ENCODE results near the gene KCTD2.
"Not testable (repeated sequence)": the region's sequence is repeated elsewhere in the genome, so short reads cannot be mapped to it uniquely, and the experiment has no call there.

KCTD2 gene

DNA sequence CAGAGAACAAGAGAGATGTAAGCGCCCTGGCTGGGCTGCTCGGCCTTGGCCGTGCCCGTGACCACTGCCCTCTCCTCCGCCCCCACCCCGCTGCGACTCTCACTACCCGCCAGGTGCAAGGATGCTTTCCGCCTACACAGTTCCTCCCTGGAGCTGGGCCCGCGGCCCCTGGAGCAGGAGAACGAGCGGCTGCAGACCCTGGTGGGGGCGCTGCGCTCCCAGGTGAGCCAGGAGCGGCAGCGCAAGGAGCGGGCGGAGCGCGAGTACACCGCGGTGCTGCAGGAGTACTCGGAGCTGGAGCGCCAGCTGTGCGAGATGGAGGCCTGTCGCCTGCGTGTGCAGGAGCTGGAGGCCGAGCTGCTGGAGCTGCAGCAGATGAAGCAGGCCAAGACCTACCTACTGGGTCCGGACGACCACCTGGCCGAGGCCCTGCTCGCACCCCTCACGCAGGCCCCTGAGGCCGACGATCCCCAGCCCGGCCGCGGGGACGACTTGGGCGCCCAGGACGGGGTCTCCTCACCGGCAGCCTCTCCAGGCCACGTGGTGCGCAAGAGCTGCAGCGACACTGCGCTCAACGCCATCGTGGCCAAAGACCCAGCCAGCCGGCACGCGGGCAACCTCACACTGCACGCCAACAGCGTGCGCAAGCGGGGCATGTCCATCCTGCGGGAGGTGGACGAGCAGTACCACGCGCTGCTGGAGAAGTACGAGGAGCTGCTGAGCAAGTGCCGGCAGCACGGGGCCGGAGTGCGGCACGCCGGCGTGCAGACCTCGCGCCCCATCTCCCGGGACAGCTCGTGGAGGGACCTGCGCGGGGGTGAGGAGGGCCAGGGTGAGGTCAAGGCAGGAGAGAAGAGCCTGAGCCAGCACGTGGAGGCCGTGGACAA, 43.7 kb upstream of the KCTD2 start:
- H3K9me3 ChIP-seq (ENCODE audit: control insufficient read depth, low read length), result no peaks in the 10 kb centered on the region
- no peak overlapping the region for H2AFZ ChIP-seq
- TF ChIP-seq, protein P1, sequence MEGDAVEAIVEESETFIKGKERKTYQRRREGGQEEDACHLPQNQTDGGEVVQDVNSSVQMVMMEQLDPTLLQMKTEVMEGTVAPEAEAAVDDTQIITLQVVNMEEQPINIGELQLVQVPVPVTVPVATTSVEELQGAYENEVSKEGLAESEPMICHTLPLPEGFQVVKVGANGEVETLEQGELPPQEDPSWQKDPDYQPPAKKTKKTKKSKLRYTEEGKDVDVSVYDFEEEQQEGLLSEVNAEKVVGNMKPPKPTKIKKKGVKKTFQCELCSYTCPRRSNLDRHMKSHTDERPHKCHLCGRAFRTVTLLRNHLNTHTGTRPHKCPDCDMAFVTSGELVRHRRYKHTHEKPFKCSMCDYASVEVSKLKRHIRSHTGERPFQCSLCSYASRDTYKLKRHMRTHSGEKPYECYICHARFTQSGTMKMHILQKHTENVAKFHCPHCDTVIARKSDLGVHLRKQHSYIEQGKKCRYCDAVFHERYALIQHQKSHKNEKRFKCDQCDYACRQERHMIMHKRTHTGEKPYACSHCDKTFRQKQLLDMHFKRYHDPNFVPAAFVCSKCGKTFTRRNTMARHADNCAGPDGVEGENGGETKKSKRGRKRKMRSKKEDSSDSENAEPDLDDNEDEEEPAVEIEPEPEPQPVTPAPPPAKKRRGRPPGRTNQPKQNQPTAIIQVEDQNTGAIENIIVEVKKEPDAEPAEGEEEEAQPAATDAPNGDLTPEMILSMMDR (IDR thresholded peaks at IDR 0.05), result no peak
- no peak overlapping the region for H3K4me3 ChIP-seq (ENCODE audit: low read depth, low read length)
- H3K4me2 ChIP-seq (ENCODE audit: low read length), result no peak overlapping the region
- H3K27me3 ChIP-seq (ENCODE audit: control insufficient read depth, insufficient read depth, low read length), result no peaks in the 10 kb centered on the region
- H3K79me2 ChIP-seq, result no peaks in the 10 kb centered on the region
- no peak overlapping the region for H3K9ac ChIP-seq
- no peaks in the 10 kb centered on the region for H3K36me3 ChIP-seq (ENCODE audit: control insufficient read depth, insufficient read depth, low read length)
- no peak overlapping the region for H3K27ac ChIP-seq
- no peaks in the 10 kb centered on the region for H3K4me1 ChIP-seq

DNA sequence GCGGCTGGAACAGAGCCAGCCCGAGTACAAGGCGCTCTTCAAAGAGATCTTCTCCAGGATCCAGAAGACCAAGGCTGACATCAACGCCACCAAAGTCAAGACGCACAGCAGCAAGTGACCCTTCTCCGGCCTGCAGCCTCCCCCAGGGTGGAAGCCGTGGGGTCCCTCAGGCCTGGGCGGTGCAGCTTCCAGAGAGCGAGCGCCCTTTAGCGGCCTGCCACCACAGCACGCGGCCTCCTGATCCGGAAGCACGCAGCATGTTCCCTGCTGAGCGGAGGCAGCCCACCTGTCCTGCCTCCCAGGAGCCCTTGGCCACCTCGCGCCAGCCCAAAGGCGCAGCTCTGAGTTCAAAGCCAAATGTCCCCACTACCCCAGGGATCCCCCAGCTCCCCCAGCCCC, 43.1 kb upstream of the KCTD2 start:
- Histone ChIP-seq H3K4me1 (no peaks in the 10 kb centered on the region), H3K9me3 (ENCODE audit: control insufficient read depth, low read length) (no peaks in the 10 kb centered on the region), H2AFZ (no peak overlapping the region), H3K27ac (no peak overlapping the region), H3K4me3 (ENCODE audit: low read depth, low read length) (no peak overlapping the region), H3K4me2 (ENCODE audit: low read length) (no peak overlapping the region), H3K9ac (no peak overlapping the region), H3K79me2 (no peaks in the 10 kb centered on the region), H3K27me3 (ENCODE audit: control insufficient read depth, insufficient read depth, low read length) (no peaks in the 10 kb centered on the region), H3K36me3 (ENCODE audit: control insufficient read depth, insufficient read depth, low read length) (no peaks in the 10 kb centered on the region)
- TF ChIP-seq, protein P1 (IDR thresholded peaks at IDR 0.05), result no peak

DNA sequence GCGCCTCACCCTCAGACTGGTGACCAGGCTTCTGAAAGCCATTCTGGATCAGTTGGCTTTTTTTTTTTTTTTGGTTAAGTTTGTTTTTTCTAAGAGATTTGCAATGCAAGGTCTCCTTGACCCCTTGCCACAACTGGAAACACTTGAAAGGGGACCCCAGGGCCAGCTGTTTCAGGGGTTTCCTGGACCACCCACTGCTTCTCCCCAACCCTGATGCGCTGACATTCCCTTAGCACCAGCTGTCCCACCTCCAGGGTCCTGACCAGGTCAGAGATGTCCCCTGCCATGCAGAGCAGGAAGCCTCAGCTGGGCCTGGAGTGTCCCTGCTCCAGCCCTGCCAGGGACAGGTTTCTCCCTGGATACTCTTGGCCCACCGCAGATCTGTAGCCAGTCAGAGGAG, 42.7 kb upstream of the KCTD2 start:
- TF ChIP-seq, protein P1 (IDR thresholded peaks at IDR 0.05), result no peak
- H2AFZ ChIP-seq, result no peak overlapping the region
- H3K36me3 ChIP-seq (ENCODE audit: control insufficient read depth, insufficient read depth, low read length), result no peaks in the 10 kb centered on the region
- H3K27ac ChIP-seq, result no peak overlapping the region
- H3K27me3 ChIP-seq (ENCODE audit: control insufficient read depth, insufficient read depth, low read length), result no peaks in the 10 kb centered on the region
- H3K9me3 ChIP-seq (ENCODE audit: control insufficient read depth, low read length), result no peaks in the 10 kb centered on the region
- no peaks in the 10 kb centered on the region for H3K4me1 ChIP-seq
- no peak overlapping the region for H3K4me2 ChIP-seq (ENCODE audit: low read length)
- H3K4me3 ChIP-seq (ENCODE audit: low read depth, low read length), result no peak overlapping the region
- no peak overlapping the region for H3K9ac ChIP-seq
- H3K79me2 ChIP-seq, result no peaks in the 10 kb centered on the region

DNA sequence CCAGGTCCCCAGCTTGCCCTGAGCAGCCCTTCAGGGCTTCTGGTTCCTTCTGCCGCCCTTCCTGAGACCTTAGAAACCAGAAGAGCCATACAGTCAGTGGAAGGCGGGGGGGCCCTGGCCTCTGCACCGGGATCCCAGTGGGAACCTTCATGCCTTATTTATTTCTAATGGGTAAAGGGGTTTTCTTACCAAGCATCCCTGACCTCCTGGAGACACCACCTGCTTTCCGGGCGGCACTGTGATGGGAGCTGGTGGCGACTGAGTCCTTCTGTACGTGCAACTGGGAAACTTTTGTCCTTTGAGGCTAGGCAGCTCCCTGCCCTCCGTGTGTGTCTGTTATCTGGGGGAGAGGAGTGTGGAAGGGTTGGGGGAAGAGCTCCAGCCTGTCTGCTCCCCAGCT, 41.7 kb upstream of the KCTD2 start:
- H2AFZ ChIP-seq, result no peak overlapping the region
- H3K79me2 ChIP-seq, result no peaks in the 10 kb centered on the region
- H3K9me3 ChIP-seq (ENCODE audit: control insufficient read depth, low read length), result no peaks in the 10 kb centered on the region
- H3K36me3 ChIP-seq (ENCODE audit: control insufficient read depth, insufficient read depth, low read length), result no peaks in the 10 kb centered on the region
- H3K9ac ChIP-seq, result no peak overlapping the region
- no peaks in the 10 kb centered on the region for H3K27me3 ChIP-seq (ENCODE audit: control insufficient read depth, insufficient read depth, low read length)
- no peak overlapping the region for H3K4me2 ChIP-seq (ENCODE audit: low read length)
- H3K4me1 ChIP-seq, result no peaks in the 10 kb centered on the region
- TF ChIP-seq, protein P1 (IDR thresholded peaks at IDR 0.05), result no peak
- no peak overlapping the region for H3K4me3 ChIP-seq (ENCODE audit: low read depth, low read length)
- no peak overlapping the region for H3K27ac ChIP-seq

DNA sequence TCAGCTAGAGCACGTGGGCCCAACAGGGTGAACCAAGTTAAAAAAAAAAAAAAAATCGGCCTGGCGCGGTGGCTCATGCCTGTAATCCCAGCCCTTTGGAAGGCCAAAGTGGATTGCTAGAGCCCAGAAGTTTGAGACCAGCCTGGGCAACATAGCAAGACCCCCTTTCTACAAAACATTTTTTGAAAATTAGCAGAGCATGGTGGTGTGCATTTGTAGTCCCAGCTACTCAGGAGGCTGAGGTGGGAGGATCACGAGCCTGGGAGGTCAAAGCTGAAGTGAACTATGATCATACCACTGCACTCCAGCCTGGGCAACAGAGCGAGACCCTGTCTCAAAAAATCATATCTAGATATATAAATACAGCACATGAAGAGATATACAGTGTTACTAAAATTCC, 40.9 kb upstream of the KCTD2 start:
- not testable (repeated sequence) for H3K27me3 ChIP-seq (ENCODE audit: control insufficient read depth, insufficient read depth, low read length); H2AFZ ChIP-seq; H3K4me3 ChIP-seq (ENCODE audit: low read depth, low read length); H3K4me1 ChIP-seq; H3K27ac ChIP-seq; H3K9me3 ChIP-seq (ENCODE audit: control insufficient read depth, low read length); H3K9ac ChIP-seq; H3K36me3 ChIP-seq (ENCODE audit: control insufficient read depth, insufficient read depth, low read length); H3K4me2 ChIP-seq (ENCODE audit: low read length); H3K79me2 ChIP-seq
